Memory B cell (primary cell): Measurements from ENCODE around the gene VKORC1.
"Not testable (repeated sequence)": the region's sequence is repeated elsewhere in the genome, so short reads cannot be mapped to it uniquely, and the experiment has no call there.

ENCODE experiments used
- ATAC-seq: fragments of 150-1000 bp; cut with Tn5 transposase; 2 replicates; pipeline ENCODE4 v1.10.0; 2021; ENCODE audit warnings: low read depth, mild to moderate bottlenecking, moderate library complexity
- DNase-seq, 2 donors: peaks; one replicate each; pipeline ENCODE4 v3.0.0; 2022; ENCODE audit warnings: low spot score in 2 of 2
- H3K27ac Mint-ChIP-seq: one replicate; pipeline ENCODE4 v1.8.0; 2022; ENCODE audit warnings: mild to moderate bottlenecking, moderate library complexity, mixed read lengths
- H3K27me3 Mint-ChIP-seq: one replicate; pipeline ENCODE4 v1.8.0; 2022; ENCODE audit warnings: mixed read lengths
- H3K36me3 Mint-ChIP-seq: one replicate; pipeline ENCODE4 v1.8.0; 2022; ENCODE audit warnings: mild to moderate bottlenecking, mixed read lengths
- H3K4me1 Mint-ChIP-seq: one replicate; pipeline ENCODE4 v1.8.0; 2022; ENCODE audit warnings: mixed read lengths
- H3K4me3 Mint-ChIP-seq: one replicate; pipeline ENCODE4 v1.8.0; 2022; ENCODE audit warnings: mild to moderate bottlenecking, moderate library complexity, mixed read lengths
- H3K9me3 Mint-ChIP-seq: one replicate; pipeline ENCODE4 v1.8.0; 2022; ENCODE audit warnings: mixed read lengths

Gene VKORC1

DNA sequence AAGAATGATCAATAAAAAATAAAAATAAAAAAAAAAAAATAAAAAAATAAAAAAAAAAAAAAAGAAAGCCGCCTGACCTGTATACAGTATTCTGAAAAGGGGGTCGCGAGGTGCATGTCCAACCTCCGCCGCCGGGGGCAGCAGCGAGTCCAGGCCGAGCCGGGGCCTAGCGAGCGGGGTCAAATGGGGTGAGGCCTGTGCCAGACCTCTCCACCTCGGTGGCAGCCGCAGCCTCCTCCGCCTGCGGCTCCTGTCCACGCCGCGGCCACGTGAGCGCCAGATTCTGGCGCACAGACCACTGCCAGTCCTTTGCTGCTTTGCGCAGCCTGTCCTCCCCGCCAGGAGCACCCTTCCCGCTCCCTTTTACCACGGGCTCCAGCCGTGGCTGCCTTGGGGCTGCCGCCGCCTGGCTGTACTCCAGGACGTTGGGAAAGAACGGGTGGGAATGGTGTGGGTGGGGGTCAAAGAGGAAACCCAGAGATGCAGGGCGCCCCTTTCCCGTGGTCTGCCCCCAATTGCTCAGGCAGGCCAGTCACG, 11.1 kb upstream of the VKORC1 start:
- ATAC-seq (peak; percentile 79), DNase-seq (peak; percentile 82 to 92)
- Mint-ChIP-seq H3K4me1 (peaks cover 18% of the 10 kb centered on the region), H3K27ac (no peak overlapping the region), H3K36me3 (peaks cover 4% of the 10 kb centered on the region), H3K27me3 (no peaks in the 10 kb centered on the region), H3K9me3 (no peaks in the 10 kb centered on the region), H3K4me3 (peak overlapping the region; percentile 39)

DNA sequence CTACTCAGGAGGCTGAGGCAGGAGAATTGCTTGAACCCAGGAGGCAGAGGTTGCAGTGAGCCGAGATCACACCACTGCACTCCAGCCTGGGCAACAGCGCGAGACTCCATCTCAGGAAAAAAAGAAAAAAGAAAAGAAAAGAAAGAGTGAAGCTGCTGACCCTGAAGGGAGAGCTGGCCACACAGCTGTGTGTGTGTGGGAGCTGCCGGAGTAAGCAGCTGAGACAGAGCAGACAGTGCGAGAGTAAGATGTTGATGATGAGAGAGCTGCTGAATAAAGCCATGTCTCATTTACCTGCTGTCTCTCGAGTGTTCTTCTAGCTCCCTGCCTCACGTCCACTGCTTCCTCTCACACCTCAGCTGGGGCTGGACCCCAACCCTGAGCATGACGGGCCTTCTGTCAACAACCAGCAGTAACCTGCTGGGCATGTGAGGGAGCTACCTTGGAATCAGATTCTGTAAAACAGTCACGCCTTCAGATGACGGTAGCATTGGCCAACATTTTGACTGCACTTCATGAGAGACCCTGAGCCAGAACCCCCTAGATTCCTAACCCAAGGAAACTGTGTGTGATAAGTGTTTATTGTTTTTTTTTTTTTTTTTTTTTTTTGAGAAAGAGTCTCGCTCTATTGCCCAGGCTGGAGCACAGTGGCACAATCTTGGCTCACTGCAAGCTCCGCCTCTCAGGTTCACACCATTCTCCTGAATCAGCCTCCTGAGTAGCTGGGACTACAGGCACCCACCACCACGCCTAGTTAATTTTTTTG, 6.5 kb upstream of the VKORC1 start:
- H3K27ac Mint-ChIP-seq, H3K4me1 Mint-ChIP-seq, H3K27me3 Mint-ChIP-seq, H3K9me3 Mint-ChIP-seq, H3K4me3 Mint-ChIP-seq, ATAC-seq, H3K36me3 Mint-ChIP-seq, DNase-seq: not testable (repeated sequence)

DNA sequence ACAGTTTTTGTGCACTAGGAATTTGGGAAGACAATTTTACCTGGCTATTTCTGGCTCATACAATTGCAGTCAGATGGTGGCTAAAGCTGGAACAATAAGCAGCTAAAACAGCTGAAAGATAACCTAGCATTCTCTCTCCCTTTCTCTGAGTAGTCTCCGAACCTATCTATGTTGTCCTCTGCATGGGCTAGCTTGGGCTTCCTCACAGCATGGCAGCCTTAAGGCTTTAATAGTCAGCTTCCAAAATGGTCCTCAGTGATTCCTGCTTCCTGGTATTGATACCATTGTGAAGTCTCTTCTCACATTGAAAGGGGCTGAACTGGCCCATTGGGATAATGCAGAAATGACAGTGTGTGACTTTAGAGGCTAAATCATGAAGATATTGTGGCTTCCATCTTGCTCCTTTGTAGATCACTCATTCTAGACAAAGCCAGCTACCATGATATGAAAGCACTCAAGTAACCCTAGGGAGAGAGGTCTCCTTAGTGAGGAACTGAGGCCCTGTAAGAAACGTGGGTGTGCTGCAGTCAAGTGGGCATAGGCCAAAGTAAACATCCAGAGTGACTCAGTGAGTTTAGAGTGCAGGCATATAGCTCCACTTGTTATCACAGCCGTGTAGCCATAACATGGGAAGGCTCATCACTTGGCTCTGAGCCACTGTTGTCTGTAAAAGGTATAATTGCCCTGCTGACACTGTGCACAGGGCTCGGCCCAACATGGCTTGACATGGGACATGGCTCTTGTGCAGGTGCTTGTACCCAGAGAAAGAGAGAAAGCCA, 5.5 kb upstream of the VKORC1 start:
- H3K27me3 Mint-ChIP-seq = no peaks in the 10 kb centered on the region
- H3K4me3 Mint-ChIP-seq = no peak overlapping the region
- no peak overlapping the region for H3K27ac Mint-ChIP-seq
- peaks cover 2% of the 10 kb centered on the region for H3K36me3 Mint-ChIP-seq
- DNase-seq = no peak
- no peaks in the 10 kb centered on the region for H3K9me3 Mint-ChIP-seq
- H3K4me1 Mint-ChIP-seq = peaks cover 8% of the 10 kb centered on the region
- ATAC-seq = no peak

DNA sequence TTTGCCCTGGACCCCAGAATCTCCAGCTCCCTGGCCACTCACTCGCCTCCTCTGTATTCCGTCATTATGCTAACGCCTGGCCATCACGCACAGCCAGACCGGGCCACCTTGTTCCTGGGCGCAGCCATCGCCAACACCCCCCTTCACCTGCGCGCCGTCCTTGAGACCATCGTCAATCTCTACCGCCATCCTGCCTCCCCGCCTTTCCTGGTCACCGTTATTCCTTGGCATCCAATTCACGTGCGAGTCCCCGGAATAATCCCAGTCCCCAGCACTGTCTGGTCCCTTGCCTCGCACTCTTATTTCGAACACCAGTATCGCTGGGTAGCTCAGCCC, 541 bp downstream of the VKORC1 start:
- peaks cover 17% of the 10 kb centered on the region for H3K4me1 Mint-ChIP-seq
- peak overlapping the region; percentile 91 for H3K27ac Mint-ChIP-seq
- no peaks in the 10 kb centered on the region for H3K27me3 Mint-ChIP-seq
- H3K9me3 Mint-ChIP-seq = no peaks in the 10 kb centered on the region
- DNase-seq (no peak), ATAC-seq (no peak)
- peaks cover 3% of the 10 kb centered on the region for H3K36me3 Mint-ChIP-seq
- peak overlapping the region; percentile 81 for H3K4me3 Mint-ChIP-seq

GRCh38 chr16:31093132-31093703, 1.4 kb downstream of the VKORC1 start:
- H3K27me3 Mint-ChIP-seq = no peaks in the 10 kb centered on the region
- no peak for ATAC-seq
- H3K9me3 Mint-ChIP-seq = no peaks in the 10 kb centered on the region
- DNase-seq = no peak
- H3K4me3 Mint-ChIP-seq = peak overlapping the region; percentile 28
- H3K36me3 Mint-ChIP-seq = peaks cover 3% of the 10 kb centered on the region
- peaks cover 17% of the 10 kb centered on the region for H3K4me1 Mint-ChIP-seq
- H3K27ac Mint-ChIP-seq = no peak overlapping the region

DNA sequence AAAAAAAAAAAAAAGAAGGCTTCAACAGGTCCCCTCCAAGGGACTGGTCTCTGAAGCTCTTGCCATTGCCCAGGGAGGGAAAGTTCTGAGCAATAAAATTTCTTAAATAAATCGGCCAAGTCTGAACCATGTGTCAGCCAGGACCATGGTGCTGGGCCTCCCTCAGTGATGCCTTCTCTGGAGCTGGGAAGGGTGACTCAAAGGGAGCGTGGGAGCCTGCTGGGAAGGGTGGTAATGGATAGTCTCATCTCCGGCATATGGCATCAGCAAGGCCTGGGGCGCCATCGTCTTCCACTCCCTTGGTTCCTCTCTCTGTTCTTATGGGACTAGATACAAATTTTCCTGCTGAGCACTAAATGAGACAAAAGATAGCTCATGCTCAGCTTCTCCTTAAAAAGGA, 2.3 kb downstream of the VKORC1 start:
- Mint-ChIP-seq H3K36me3 (peaks cover 3% of the 10 kb centered on the region), H3K27me3 (no peaks in the 10 kb centered on the region), H3K4me3 (no peak overlapping the region), H3K4me1 (peaks cover 17% of the 10 kb centered on the region), H3K9me3 (no peaks in the 10 kb centered on the region), H3K27ac (no peak overlapping the region)
- DNase-seq (no peak), ATAC-seq (no peak)

GRCh38 chr16:31090540-31090939, 4.1 kb downstream of the VKORC1 start:
- no peak overlapping the region for H3K27ac Mint-ChIP-seq
- ATAC-seq (no peak), DNase-seq (no peak)
- no peak overlapping the region for H3K4me3 Mint-ChIP-seq
- peaks cover 11% of the 10 kb centered on the region for H3K4me1 Mint-ChIP-seq
- H3K9me3 Mint-ChIP-seq = no peaks in the 10 kb centered on the region
- H3K36me3 Mint-ChIP-seq = peaks cover 6% of the 10 kb centered on the region
- H3K27me3 Mint-ChIP-seq = no peaks in the 10 kb centered on the region

GRCh38 chr16:31089199-31089598, 5.4 kb downstream of the VKORC1 start:
- no peak for DNase-seq
- Mint-ChIP-seq H3K36me3 (peaks cover 6% of the 10 kb centered on the region), H3K4me3 (no peak overlapping the region), H3K9me3 (no peaks in the 10 kb centered on the region), H3K27me3 (no peaks in the 10 kb centered on the region), H3K4me1 (peaks cover 7% of the 10 kb centered on the region), H3K27ac (no peak overlapping the region)
- ATAC-seq = no peak

DNA sequence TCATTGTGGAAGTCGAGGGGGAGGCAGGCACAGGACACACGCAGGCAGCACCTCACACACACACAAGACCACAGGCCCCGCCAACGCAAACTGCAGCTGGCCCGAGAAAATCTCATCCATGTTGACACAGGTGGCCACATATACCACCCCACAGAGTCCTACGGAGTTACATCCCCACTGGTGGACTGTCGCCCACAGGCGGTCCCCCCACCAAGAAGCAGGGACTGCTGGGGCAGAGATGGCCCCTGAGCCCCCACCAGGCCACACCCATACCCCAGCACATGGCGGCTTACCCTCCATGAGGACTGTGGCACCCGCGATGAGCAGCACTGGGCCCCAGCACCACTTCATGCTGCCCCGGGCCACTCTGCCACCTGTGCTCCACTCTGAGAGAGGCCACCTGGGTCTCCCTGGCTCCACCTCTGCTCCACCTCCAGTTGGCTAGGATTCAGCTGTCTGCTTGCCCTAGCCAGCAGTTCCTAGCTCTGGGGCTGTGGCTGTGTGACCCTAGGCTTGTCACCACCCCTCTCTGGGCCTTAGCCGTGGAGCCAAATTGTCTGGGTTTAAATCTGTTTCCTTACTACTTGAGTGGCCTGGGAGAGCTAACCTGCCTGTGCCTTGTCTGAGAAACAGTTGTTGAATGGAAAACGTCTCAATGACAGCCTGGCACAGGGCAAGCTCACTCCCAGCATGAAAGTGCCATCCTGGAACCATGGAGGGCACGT, 6.0 kb downstream of the VKORC1 start, which contains the start of gene PRSS53:
Gene PRSS53 (minus strand): TSS at position 485 of the 725 bp plus-strand sequence. CDS start 134 bp downstream, at position 351.
- no peak for ATAC-seq
- Mint-ChIP-seq H3K27ac (no peak within 1 kb of the TSS), H3K27me3 (no peaks in the 10 kb centered on the region), H3K36me3 (peaks cover 6% of the 10 kb centered on the region), H3K4me3 (no peak within 1 kb of the TSS), H3K9me3 (no peaks in the 10 kb centered on the region), H3K4me1 (peaks cover 2% of the 10 kb centered on the region)
- no peak for DNase-seq

GRCh38 chr16:31087971-31088370, 6.6 kb downstream of the VKORC1 start:
- Mint-ChIP-seq H3K9me3 (no peaks in the 10 kb centered on the region), H3K27ac (no peak overlapping the region), H3K4me1 (no peaks in the 10 kb centered on the region), H3K27me3 (no peaks in the 10 kb centered on the region), H3K36me3 (peaks cover 6% of the 10 kb centered on the region), H3K4me3 (no peak overlapping the region)
- ATAC-seq (no peak), DNase-seq (no peak)

GRCh38 chr16:31087481-31087880, 7.1 kb downstream of the VKORC1 start:
- Mint-ChIP-seq H3K27ac (no peak overlapping the region), H3K4me3 (no peak overlapping the region), H3K36me3 (peaks cover 6% of the 10 kb centered on the region), H3K9me3 (no peaks in the 10 kb centered on the region), H3K4me1 (no peaks in the 10 kb centered on the region), H3K27me3 (no peaks in the 10 kb centered on the region)
- no peak for DNase-seq
- ATAC-seq = no peak

- Mint-ChIP-seq H3K27me3 (no peaks in the 10 kb centered on the region), H3K27ac (no peak overlapping the region), H3K36me3 (peaks cover 9% of the 10 kb centered on the region), H3K4me1 (peaks cover 6% of the 10 kb centered on the region), H3K4me3 (no peak overlapping the region), H3K9me3 (no peaks in the 10 kb centered on the region)
- DNase-seq = no peak
- no peak for ATAC-seq
Observed at GRCh38 chr16:31086629-31086906, 8.0 kb downstream of the VKORC1 start.

DNA sequence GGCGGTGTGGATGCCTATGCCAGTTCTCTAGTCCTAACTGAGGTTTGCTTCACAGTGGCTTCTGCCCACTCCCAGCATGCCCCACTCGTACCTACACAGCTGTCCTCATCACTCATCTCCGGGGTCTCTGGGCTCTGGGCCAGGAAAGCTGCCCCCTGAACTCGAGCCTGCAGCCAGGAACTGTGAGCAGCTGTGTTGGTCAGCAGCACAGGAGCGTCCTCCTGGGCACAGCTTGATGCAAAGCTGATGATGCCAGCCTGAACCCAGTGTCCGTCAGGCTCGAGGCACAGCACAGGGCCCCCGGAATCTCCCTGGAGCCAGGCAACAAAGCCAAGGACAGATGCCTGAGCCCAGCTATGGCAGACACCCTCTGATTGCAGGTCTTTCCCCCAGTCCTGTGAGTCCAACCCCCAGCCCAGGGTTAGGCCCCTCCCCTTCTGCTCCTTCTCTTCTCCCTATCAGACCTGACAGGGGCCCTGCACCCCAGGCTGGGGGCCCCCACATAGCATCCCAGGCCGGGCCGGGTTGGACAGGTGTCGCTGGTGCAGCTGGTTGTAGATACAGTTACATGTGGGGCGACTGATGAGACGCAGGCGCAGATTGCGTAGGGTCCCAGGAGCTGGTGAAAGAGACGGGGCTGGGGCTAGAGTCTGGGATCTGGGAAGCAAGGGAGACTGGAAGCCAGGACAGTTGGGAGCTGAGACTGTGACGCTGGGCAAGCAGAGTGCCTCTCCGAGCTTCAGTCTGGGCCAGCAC, 8.5 kb downstream of the VKORC1 start:
- H3K36me3 Mint-ChIP-seq = peaks cover 9% of the 10 kb centered on the region
- peaks cover 8% of the 10 kb centered on the region for H3K4me1 Mint-ChIP-seq
- ATAC-seq (no peak), DNase-seq (no peak)
- H3K27ac Mint-ChIP-seq = no peak overlapping the region
- no peaks in the 10 kb centered on the region for H3K27me3 Mint-ChIP-seq
- no peaks in the 10 kb centered on the region for H3K9me3 Mint-ChIP-seq
- no peak overlapping the region for H3K4me3 Mint-ChIP-seq
